HG02798 (cell line): Measurements from ENCODE around the gene FAM171A1.
"Not testable (repeated sequence)": the region's sequence is repeated elsewhere in the genome, so short reads cannot be mapped to it uniquely, and the experiment has no call there.

Source experiments
- ATAC-seq: cut with Tn5 transposase; IDR thresholded peaks from one replicate; pipeline ENCODE4 v1.9.1; 2021; ENCODE audit warnings: mild to moderate bottlenecking; ENCODE audit not compliant: unreplicated experiment, poor library complexity

Gene FAM171A1

GRCh38 chr10:15296701-15297100 is 74.4 kb downstream of the FAM171A1 start:
- no peak for ATAC-seq

DNA sequence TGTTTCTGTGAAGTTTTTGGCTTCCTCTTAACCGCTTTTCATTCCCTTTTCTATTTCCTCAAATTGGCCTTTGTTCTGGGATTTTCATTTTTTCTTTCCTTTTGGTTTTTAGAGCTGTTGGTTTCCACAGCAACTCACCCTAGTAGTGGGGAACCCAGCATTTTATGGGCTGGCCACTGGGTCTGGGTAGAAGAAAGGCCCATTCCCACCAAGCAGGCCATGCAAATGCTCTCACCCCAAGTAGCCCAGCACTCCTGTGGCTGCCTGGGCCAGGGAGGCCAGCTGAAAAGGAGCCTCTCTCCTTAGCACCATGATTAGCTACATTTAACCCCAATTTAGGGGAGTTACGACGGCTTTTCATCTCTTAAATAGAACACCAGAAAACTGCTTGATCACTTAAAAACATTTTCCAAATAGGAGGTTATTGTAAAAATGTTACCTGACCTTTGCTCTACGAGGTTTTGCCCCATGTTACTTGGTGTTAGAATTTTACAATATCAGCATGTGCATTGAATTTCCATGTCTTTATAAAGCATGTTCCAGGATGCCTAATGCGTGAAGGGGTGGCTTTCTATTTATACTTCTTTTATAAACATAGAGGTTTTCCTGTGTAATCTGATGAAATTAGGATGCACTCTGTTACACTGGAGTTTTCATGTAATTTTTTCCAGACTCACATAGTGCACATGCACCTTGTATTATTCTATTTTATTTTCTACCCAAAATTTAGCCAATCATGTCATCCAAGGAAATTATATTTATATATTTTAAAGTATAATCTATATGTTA is 75.4 kb downstream of the FAM171A1 start:
- ATAC-seq: no peak

GRCh38 chr10:15293862-15294842 is 76.9 kb downstream of the FAM171A1 start:
- ATAC-seq: no peak

GRCh38 chr10:15290671-15291070 is 80.4 kb downstream of the FAM171A1 start:
- ATAC-seq: no peak

DNA sequence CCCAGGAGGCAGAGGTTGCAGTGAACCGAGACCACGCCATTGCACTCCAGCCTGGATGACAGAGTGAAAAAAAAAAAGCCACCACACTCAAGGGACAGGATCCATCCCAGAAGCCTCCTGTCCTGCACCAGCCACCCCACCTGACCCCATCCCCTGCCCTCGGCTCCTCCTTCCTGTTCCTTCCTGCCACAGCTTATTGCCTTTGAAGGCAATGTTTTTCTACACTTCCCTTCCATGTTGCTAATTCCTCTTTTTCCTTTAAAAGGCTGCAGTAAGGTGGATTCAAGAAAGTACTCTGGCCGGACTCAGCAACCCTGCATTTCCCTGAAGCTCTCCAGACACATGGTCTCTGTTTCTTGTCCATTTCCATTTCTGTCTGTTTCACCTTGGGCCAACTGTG is 80.9 kb downstream of the FAM171A1 start:
- ATAC-seq: no peak

DNA sequence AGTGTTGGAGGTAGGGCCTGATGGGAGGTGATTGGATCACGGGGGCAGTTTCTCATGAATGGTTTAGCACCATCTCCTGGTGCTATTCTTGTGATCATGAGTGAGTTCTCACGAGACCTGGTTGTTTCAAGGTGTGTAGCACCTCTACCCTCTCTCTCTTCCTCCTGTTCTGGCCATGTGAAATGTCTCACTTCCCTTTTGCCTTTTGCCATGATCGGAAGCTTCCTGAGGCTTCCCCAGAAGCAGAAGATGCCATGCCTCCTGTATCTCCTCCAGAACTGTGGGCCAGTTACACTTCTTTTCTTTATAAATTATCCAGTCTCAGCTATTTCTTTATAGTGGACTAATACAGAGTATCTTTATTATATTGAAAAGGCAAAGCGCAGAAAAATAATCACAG is 90.1 kb downstream of the FAM171A1 start:
- no peak for ATAC-seq

DNA sequence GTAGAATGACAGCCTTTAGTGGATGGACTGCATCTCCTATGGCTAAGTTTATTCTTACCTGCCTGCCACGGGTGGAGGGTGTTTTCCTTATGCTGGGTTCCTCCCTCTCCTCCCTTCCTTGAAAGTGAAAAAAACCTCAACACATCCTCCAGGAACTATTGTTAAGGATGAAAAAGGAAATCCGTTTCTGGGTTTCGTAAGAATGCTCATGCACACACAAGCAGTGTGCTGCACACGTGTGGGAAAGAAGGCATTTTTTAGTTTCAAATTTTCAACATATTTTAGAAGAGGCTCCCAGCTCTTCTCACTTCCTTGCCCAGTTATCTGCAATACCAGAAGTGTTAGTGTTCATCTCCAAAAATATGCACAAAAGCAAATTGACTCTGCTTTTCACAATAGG is 90.6 kb downstream of the FAM171A1 start:
- no peak for ATAC-seq

GRCh38 chr10:15279236-15279635 is 91.9 kb downstream of the FAM171A1 start:
- ATAC-seq: no peak

DNA sequence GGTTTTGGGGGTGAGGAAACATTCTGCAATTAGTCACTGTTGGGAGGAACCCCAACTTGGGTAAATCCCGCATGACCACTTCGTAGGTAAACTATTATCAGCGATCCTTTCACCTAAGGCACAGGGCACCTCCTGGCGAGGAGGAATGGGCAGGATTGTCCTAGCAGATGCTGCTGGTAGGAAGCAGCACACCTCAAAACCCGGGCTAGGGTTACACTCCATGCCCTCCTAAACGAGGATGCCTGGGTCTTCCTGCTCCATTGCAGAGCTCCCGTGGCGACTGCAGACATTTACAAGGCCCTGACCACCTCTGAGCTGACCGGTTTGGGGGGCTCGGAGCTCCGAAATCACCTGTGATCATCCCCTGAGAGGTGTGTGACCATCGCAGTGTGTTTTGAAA is 92.3 kb downstream of the FAM171A1 start:
- no peak for ATAC-seq

GRCh38 chr10:15276039-15276438 is 95.0 kb downstream of the FAM171A1 start:
- ATAC-seq: not testable (repeated sequence)

DNA sequence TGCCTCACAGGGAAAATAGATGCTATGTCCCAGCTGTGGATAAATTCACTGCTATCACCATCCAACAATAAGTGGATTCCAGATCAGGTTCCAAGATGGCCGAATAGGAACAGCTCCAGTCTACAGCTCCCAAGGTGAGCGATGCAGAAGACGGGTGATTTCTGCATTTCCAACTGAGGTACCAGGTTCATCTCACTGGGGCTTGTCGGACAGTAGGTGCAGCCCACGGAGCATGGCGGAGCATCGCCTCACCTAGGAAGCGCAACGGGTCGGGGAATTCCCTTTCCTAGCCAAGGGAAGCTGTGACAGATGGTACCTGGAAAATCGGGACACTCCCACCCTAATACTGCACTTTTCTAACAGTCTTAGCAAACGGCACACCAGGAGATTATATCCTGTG is 101.3 kb downstream of the FAM171A1 start:
- not testable (repeated sequence) for ATAC-seq

DNA sequence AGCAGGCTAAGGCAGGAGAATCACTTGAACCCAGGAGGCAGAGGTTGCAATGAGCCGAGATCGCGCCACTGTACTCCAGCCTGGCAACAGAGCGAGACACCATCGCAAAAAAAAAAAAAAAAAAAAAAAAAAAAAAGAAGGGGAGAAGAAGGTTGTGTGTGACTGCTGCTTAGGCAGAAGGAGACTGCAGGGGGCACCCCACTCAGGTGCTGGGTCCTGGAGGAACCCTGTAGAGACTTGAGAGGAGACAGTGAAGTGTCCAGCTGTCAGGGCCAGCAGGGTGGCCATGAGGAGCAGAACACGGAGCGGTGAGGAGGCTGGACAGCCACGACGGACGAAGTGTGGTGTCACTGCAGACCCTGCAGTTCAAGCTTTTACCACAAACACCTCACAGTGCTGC is 103.6 kb downstream of the FAM171A1 start:
- no peak for ATAC-seq

DNA sequence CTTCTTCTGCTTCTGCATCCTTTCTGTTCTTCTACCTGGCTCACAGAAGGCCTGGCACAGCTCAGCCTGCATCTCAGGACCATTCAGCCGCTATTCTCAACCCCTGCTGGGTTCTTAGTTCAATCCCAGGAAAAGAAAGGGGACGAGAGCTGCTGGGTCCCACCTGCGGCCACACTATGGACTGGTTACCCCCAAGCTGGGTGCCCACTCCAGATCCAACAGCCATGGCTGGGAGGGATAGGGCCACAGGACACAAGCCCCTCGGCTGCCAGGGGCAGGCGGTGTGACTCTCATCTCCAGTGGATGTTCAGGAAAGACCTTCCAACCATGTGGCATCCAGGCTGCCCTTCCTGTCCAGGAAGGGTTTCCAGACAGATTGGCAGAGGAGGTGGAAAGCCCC is 105.0 kb downstream of the FAM171A1 start:
- no peak for ATAC-seq

DNA sequence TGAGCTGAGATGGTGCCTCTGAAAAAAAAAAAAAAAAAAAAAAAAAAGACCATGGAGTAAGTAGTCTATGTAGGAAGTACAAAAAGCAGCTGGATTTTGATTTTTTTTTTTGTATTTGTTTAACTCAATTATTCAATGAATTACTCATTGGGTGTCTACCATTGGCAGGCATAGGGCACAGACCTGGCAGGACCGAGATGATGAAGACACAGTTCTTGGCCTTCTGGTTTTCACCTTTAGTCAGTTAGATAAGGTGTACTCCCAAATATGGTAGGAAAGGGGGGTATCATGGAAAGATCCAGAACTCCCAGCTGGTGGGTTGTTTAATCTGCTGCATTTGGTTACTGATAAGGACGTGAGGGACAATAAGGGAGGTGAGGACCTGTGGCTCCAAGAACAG is 105.5 kb downstream of the FAM171A1 start:
- no peak for ATAC-seq

DNA sequence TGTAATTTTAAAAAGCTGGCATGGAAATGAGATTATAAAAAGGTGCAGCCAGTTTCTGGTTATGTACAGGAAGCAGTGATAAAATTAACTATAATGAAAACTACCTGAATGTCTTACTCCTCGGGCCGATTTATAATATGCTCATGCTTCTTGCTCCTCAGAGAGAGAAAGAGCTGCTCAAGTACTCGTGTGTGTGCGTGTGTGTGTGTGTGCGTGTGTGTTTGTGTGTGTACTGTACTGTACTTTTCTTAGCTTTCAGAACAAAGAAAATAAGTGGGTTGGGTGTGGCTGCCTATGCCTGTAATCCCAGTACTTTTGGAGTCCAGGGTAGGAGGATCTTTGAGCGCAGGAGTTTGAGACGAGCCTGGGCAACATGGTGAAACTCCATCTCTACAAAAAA is 106.0 kb downstream of the FAM171A1 start:
- no peak for ATAC-seq

DNA sequence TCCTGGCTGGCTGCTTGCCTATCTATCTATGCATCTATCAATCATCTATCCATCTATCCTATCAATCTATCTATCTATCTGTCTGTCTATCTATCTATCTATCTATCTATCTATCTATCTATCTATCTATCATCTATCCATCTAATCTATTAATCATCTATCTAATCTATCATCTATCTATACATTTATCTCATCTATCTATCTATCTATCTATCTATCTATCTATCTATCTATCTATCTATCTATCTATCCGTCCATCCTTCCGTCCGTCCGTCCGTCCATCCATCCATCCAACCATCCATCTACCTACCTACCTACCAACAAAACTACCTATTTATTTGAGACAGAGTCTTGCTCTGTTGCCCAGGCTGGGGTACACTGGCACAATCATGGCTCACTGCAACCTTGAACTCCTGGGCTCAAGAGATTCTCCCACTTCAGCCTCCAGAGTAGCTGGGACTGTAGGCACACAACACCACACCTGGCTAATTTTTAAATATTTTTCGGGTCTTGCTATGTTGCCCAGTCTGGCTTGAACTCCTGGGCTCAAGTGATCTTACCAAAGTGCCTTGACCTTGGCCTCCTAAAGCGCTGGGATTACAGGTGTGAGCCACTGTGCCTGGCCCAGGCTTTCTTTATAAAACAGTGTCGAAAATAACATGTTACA is 107.3 kb downstream of the FAM171A1 start:
- no peak for ATAC-seq

- no peak for ATAC-seq
Observed at GRCh38 chr10:15262036-15262713, 108.9 kb downstream of the FAM171A1 start.

- no peak for ATAC-seq
Observed at GRCh38 chr10:15259136-15259535, 112.0 kb downstream of the FAM171A1 start.

DNA sequence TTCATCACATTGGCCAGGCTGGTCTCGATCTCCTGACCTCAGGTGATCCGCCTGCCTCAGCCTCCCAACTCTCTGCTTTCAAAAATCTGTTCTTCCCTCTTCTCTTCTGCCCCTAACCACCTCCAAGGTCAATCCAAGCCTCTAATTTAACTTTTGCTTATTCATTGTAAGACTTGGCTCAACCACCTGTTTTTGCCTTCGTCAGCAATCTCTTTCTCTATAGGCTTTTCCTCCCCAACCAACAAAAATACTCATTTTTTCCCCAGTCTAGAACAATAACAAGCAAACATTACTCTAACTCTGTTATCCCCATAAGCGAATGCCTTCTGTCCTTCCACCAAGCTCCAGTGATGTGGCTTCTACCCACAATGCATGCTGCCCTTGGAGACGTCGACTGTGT is 112.8 kb downstream of the FAM171A1 start:
- no peak for ATAC-seq

- no peak for ATAC-seq
Observed at GRCh38 chr10:15255961-15256360, 115.1 kb downstream of the FAM171A1 start.
